K562 (cell line): ENCODE results near the gene GLRX5. TPM values are rescaled to one million over a fixed set of nuclear protein-coding genes. Genes with fewer than 3 reads are reported as not detected.

ENCODE experiments used
- ATAC-seq: fragments of 200-7000 bp; cut with Tn5 transposase; 3 replicates; pipeline ENCODE4 v1.9.1; 2020; ENCODE audit warnings: moderate library complexity
- BruUV-seq: library from RNA; stranded (reverse); fragments of 400-500 nt; replicated peaks from 2 replicates; lab custom pipeline; 2021; lab: Mats Ljungman, UMichigan
- CTCF ChIA-PET: fragments of 300-600 bp; formaldehyde crosslinking; extraction: SDS; loops from one replicate; lab custom pipeline; 2021; ENCODE audit warnings: low intra/inter-chr PET ratio; lab: Yijun Ruan, JAX
- POLR2A ChIA-PET: fragments of 300-600, 350-650 bp; sonication (Branson Sonifier 250); formaldehyde crosslinking; extraction: SDS; loops from one replicate; lab custom pipeline; 2021; ENCODE audit warnings: antibody characterized with exemption, inconsistent platforms; lab: Yijun Ruan, JAX
- DNase-seq, 4 experiments: peaks; one replicate each; pipeline versions ENCODE4 v3.0.0 to v3.0.0-alpha.2; 2011 to 2018; ENCODE audit warnings: low spot score in 3 of 4, mixed read lengths in 3 of 4; ENCODE audit errors: extremely low read depth in 1 of 4
- FAIRE-seq: peaks from 2 replicates; lab custom pipeline; 2011; peaks lifted over from hg19 to GRCh38; lab: Jason Lieb, UNC
- H2AFZ ChIP-seq: 2 replicates; pipeline ENCODE4 v1.6.0; 2011; ENCODE audit warnings: low read depth, low read length, control low read depth, inconsistent platforms
- H3K27ac ChIP-seq: fragments of 200-600 bp; 3 replicates; pipeline ENCODE4 v1.8.0; 2011; ENCODE audit warnings: low read depth, mild to moderate bottlenecking, control low read depth, inconsistent platforms, low read length, moderate library complexity, mixed read lengths; ENCODE audit errors: extremely low read depth
- H3K27me3 ChIP-seq, 2 experiments: fragments of 300-600 bp in 1 of 2; 2 replicates in 1 of 2; 3 replicates in 1 of 2; pipeline versions ENCODE4 v1.6.0 to v1.8.0; 2011; ENCODE audit warnings: inconsistent platforms in 2 of 2, low read length in 2 of 2, mild to moderate bottlenecking in 1 of 2, mixed read lengths in 1 of 2, moderate library complexity in 1 of 2; ENCODE audit not compliant: control insufficient read depth in 2 of 2, insufficient read depth in 2 of 2
- H3K36me3 ChIP-seq: fragments of 300-600 bp; 3 replicates; pipeline ENCODE4 v1.8.0; 2011; ENCODE audit warnings: mild to moderate bottlenecking, low read length, inconsistent platforms; ENCODE audit not compliant: control insufficient read depth, insufficient read depth
- H3K4me1 ChIP-seq, 2 experiments: fragments of 200-600 bp in 1 of 2; replicated peaks in 1 of 2; 2 replicates in 1 of 2; 3 replicates in 1 of 2; pipeline versions ENCODE4 v1.5.1 to v1.8.0; 2011; ENCODE audit warnings: inconsistent platforms in 2 of 2, low read length in 2 of 2, mild to moderate bottlenecking in 1 of 2, mixed read lengths in 1 of 2, moderate library complexity in 1 of 2; ENCODE audit not compliant: control insufficient read depth in 2 of 2, insufficient read depth in 2 of 2
- H3K4me2 ChIP-seq: 2 replicates; pipeline ENCODE4 v1.6.1; 2011; ENCODE audit warnings: low read length, control low read depth, inconsistent platforms, mixed read lengths; ENCODE audit not compliant: insufficient read depth
- H3K4me3 ChIP-seq: fragments of 200-600 bp; sonication (generic), shearing (Covaris generic); 2 replicates; pipeline ENCODE4 v1.5.1; 2016; ENCODE audit warnings: control low read depth, inconsistent platforms
- H3K79me2 ChIP-seq: fragments of 200-600 bp; 3 replicates; pipeline ENCODE4 v1.8.0; 2011; ENCODE audit warnings: low read length, inconsistent platforms; ENCODE audit not compliant: control insufficient read depth, insufficient read depth
- H3K9ac ChIP-seq, 2 experiments: 2 replicates each; pipeline versions ENCODE4 v1.6.0 to v1.6.1; 2011; ENCODE audit warnings: low read depth in 2 of 2, low read length in 2 of 2, control low read depth in 1 of 2, inconsistent platforms in 1 of 2, mild to moderate bottlenecking in 1 of 2, mixed read lengths in 1 of 2; ENCODE audit not compliant: insufficient read depth in 1 of 2
- H3K9me1 ChIP-seq: one replicate; pipeline ENCODE4 v1.6.0; 2011; ENCODE audit warnings: inconsistent platforms, mild to moderate bottlenecking, low read length, moderate library complexity; ENCODE audit not compliant: control insufficient read depth, insufficient read depth
- H3K9me3 ChIP-seq: replicated peaks from 2 replicates; pipeline ENCODE4 v1.5.1; 2011; ENCODE audit warnings: low read depth, low read length, inconsistent platforms; ENCODE audit not compliant: control insufficient read depth, insufficient read depth
- H4K20me1 ChIP-seq: replicated peaks from 2 replicates; pipeline ENCODE4 v1.6.1; 2011; ENCODE audit warnings: low read length, inconsistent platforms, mixed read lengths; ENCODE audit not compliant: control insufficient read depth, insufficient read depth
- BDP1 ChIP-seq: IDR thresholded peaks from 3 replicates; pipeline ENCODE4 v1.6.1; 2011; ENCODE audit not compliant: insufficient read length, insufficient read depth
- FUS ChIP-seq: fragments of 200-400 bp; formaldehyde crosslinking; optimal IDR thresholded peaks from 2 replicates; pipeline ENCODE3; 2017; ENCODE audit warnings: low read depth, low read length
- HDAC2 ChIP-seq: fragments of 450-650 bp; IDR thresholded peaks from 2 replicates; pipeline ENCODE4 v1.6.1; 2016; ENCODE audit warnings: mild to moderate bottlenecking
- KLF10 ChIP-seq: fragments of 250-450 bp; sonication (Bioruptor Pico); IDR thresholded peaks from 2 replicates; pipeline ENCODE4 v1.6.1; 2021; ENCODE audit warnings: matching md5 sums
- KLF16 ChIP-seq: IDR thresholded peaks from 2 replicates; pipeline ENCODE4 v1.6.1; 2016; ENCODE audit warnings: antibody characterized with exemption
- NCOA1 ChIP-seq: fragments of 450-650 bp; IDR thresholded peaks from 2 replicates; pipeline ENCODE4 v1.6.1; 2016; ENCODE audit warnings: low read depth
- NR3C1 ChIP-seq: sonication (generic); formaldehyde crosslinking; IDR thresholded peaks from 2 replicates; pipeline ENCODE4 v1.8.1; 2022; ENCODE audit warnings: missing genetic modification reagents
- NRF1 ChIP-seq, 2 experiments: fragments of 450-650 bp; IDR thresholded peaks in 1 of 2; conservative IDR thresholded peaks in 1 of 2; 2 replicates each; pipeline ENCODE4 v1.6.1; 2014; ENCODE audit warnings: mild to moderate bottlenecking in 2 of 2
- RFX7 ChIP-seq: fragments of 250-450 bp; sonication (Bioruptor Pico); IDR thresholded peaks from 2 replicates; pipeline ENCODE4 v1.5.1; 2021; ENCODE audit warnings: mild to moderate bottlenecking
- SOX6 ChIP-seq: fragments of 450-650 bp; IDR thresholded peaks from 2 replicates; pipeline ENCODE4 v1.6.1; 2014; ENCODE audit warnings: mild to moderate bottlenecking
- TFAM ChIP-seq: fragments of 250-450 bp; sonication (Bioruptor Pico); conservative IDR thresholded peaks from 2 replicates; pipeline ENCODE4 v1.5.0; 2021; ENCODE audit warnings: mild to moderate bottlenecking, moderate library complexity
- THRAP3 ChIP-seq: fragments of 450-650 bp; IDR thresholded peaks from 2 replicates; pipeline ENCODE4 v1.6.1; 2016; ENCODE audit warnings: mild to moderate bottlenecking, inconsistent platforms, borderline replicate concordance
- ZBTB40 ChIP-seq, 2 experiments: fragments of 450-650 bp in 1 of 2; sonication (generic) in 1 of 2; formaldehyde crosslinking in 1 of 2; IDR thresholded peaks; 2 replicates each; pipeline versions ENCODE4 v1.7.1 to v1.9.0; 2016 to 2022; ENCODE audit warnings: inconsistent platforms in 1 of 2, mild to moderate bottlenecking in 1 of 2, missing genetic modification reagents in 1 of 2
- ZBTB7A ChIP-seq: IDR thresholded peaks from 2 replicates; pipeline ENCODE4 v1.6.1; 2011; ENCODE audit warnings: low read depth, mild to moderate bottlenecking, low read length, moderate library complexity, borderline replicate concordance; ENCODE audit not compliant: control insufficient read depth
- ZFPM2 ChIP-seq: fragments of 250-450 bp; sonication (Bioruptor Pico); IDR thresholded peaks from 2 replicates; pipeline ENCODE4 v1.5.1; 2022; ENCODE audit warnings: mild to moderate bottlenecking
- ZNF274 ChIP-seq: IDR thresholded peaks from 2 replicates; pipeline ENCODE4 v1.6.1; 2011; ENCODE audit warnings: low read depth, mild to moderate bottlenecking, low read length, moderate library complexity, borderline replicate concordance
- WGBS: fragments of 100-300 bp; shearing (Covaris generic); methylation state at CpG from one replicate; pipeline ENCODE4 v1.1.6; 2016; ENCODE audit warnings: low coverage, mixed read lengths; ENCODE audit not compliant: insufficient coverage; ENCODE audit errors: missing lambda C conversion rate; 5-methylcytosine and 5-hydroxymethylcytosine counted together
- in situ Hi-C: fragments of 300-500 bp; cut with MboI; formaldehyde crosslinking; loops from 4 replicates; pipeline ENCODE4 v1.15.0; 2018; ENCODE audit warnings: inconsistent platforms, mixed read lengths
- intact Hi-C: fragments of 100-400 bp; cut with micrococcal nuclease; formaldehyde crosslinking; loops from 2 replicates; pipeline ENCODE4 v1.14.2; 2022
- polyA plus RNA-seq, 8 experiments: library from polyadenylated mRNA; depleted of rRNA in 4 of 8; stranded (reverse) in 5 of 8; unstranded in 3 of 8; fragments of >200 nt; fragmentation: Nextera tagmentation in 2 of 8; fragmentation: Illumina TruSeq in 1 of 8; extraction: Ambion mirVana in 2 of 8; extraction: Trizol in 1 of 8; gene quantifications; 2 replicates each; pipeline versions ENCODE4 v1.2.1 to v1.2.3, GENCODE V29; 2011 to 2014; ENCODE audit warnings: inconsistent platforms in 1 of 8, missing spikeins in 1 of 8
- total RNA-seq, 7 experiments: library from RNA; depleted of rRNA in 6 of 7; stranded (reverse); fragments of >200 nt in 6 of 7; fragmentation: Illumina TruSeq in 2 of 7; extraction: Trizol in 2 of 7; gene quantifications; 2 replicates each; pipeline versions ENCODE4 v1.2.1 to v1.2.3, GENCODE V29; 2011 to 2021; ENCODE audit warnings: low replicate concordance in 1 of 7

GLRX5 gene
- total and polyA plus RNA-seq, 9 of the 15 experiments (the other 6 are each of a cell fraction or from before 2014, with no cell fraction given), result 16.7 to 96.8 (median 66.8) TPM

GRCh38 chr14:95490727-95491451, 44.0 kb upstream of the GLRX5 start:
- no TSS peak for BruUV-seq
- Histone ChIP-seq H2AFZ (no peak overlapping the region), H4K20me1 (no peaks in the 10 kb centered on the region), H3K4me1 (no peaks in the 10 kb centered on the region), H3K9me1 (no peaks in the 10 kb centered on the region), H3K4me2 (no peak overlapping the region), H3K4me3 (no peak overlapping the region), H3K79me2 (no peaks in the 10 kb centered on the region), H3K27ac (no peak overlapping the region), H3K27me3 (peaks cover 0 to 6% of the 10 kb centered on the region in 2 experiments; a peak in 3 of 5 replicates), H3K9ac (no peak overlapping the region), H3K9me3 (no peaks in the 10 kb centered on the region), H3K36me3 (no peaks in the 10 kb centered on the region)
- CTCF ChIA-PET, result no interaction called here
- WGBS, result 29% methylated on average over 8 of the region's 10 CpGs
- DNase-seq (no peak), FAIRE-seq (no peak), ATAC-seq (no peak)
- in situ Hi-C loops, result no loop called here
- intact Hi-C loops, result no loop called here
- POLR2A ChIA-PET, result interaction anchor here (0.7 to 1.3 kb wide), 2 partner anchors 32 to 38 kb away, joined by 3 read pairs; no protein-coding TSS in a partner anchor
- no peak for TF ChIP-seq HDAC2
- no peak for TF ChIP-seq ZBTB7A
- TF ChIP-seq RFX7 (CRISPR knock-in tag), result no peak
- TF ChIP-seq ZNF274, result no peak
- TF ChIP-seq THRAP3, result no peak
- TF ChIP-seq ZBTB40 (IDR thresholded peaks at IDR 0.05), result no peak
- no peak for TF ChIP-seq ZBTB40 (CRISPR knock-in tag; IDR thresholded peaks at IDR 0.05)
- TF ChIP-seq NCOA1, result no peak
- no peak for TF ChIP-seq NRF1 (conservative IDR thresholded peaks at IDR 0.05 in 1 of 2, IDR thresholded peaks at IDR 0.05 in 1 of 2)
- TF ChIP-seq NR3C1 (CRISPR knock-in tag), result no peak
- no peak for TF ChIP-seq ZFPM2 (CRISPR knock-in tag)
- TF ChIP-seq KLF10 (CRISPR knock-in tag), result no peak
- no peak for TF ChIP-seq FUS
- TF ChIP-seq KLF16, result no peak
- no peak for TF ChIP-seq BDP1
- TF ChIP-seq SOX6, result no peak
- no peak for TF ChIP-seq TFAM (CRISPR knock-in tag)
